ENCODE results near the gene PAX8. TPM values are rescaled to one million over a fixed set of nuclear protein-coding genes. Genes with fewer than 3 reads are reported as not detected.
"Not testable (repeated sequence)": the region's sequence is repeated elsewhere in the genome, so short reads cannot be mapped to it uniquely, and the experiment has no call there.

PAX8 gene
- total RNA-seq, 1 experiment from 2014 or later: 3.4 TPM

DNA sequence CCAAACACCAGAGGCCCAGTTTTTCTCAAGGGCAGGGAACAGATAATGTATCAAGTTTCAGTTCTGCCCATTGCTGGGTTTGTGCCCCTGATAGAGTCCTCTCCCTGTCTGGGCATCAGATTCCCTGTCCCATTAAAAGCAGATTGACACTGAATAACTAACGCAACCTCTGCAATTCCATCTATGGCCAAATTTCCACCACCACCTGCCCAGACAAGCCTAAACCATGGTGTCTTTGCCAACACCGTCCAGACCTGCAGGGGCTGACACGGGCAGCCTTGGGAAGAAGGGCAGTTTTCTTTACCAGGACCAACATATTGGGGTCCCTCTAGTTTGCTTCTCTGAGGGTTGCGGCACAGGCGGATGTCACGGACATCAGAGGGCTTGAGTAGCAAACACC, 26.4 kb upstream of the PAX8 start:
- DNase-seq: no peak
- Histone ChIP-seq H3K79me2 (ENCODE audit: low read length) (no peaks in the 10 kb centered on the region), H3K4me3 (ENCODE audit: low read length) (no peak overlapping the region), H3K27ac (ENCODE audit: low read length) (no peak overlapping the region), H3K9me2 (replicated peaks; ENCODE audit: low read length) (no peaks in the 10 kb centered on the region), H4K20me1 (ENCODE audit: low read length) (no peaks in the 10 kb centered on the region), H3K4me2 (ENCODE audit: low read length) (no peak overlapping the region), H3K36me3 (ENCODE audit: low read depth, low read length) (no peaks in the 10 kb centered on the region), H2AFZ (ENCODE audit: low read length) (no peak overlapping the region), H3K27me3 (ENCODE audit: low read length) (no peaks in the 10 kb centered on the region), H3K9me3 (ENCODE audit: low read length) (no peaks in the 10 kb centered on the region), H3F3A (ENCODE audit: low read length, unreplicated experiment) (no peaks in the 10 kb centered on the region), H3K4me1 (ENCODE audit: insufficient read depth, low read length) (no peaks in the 10 kb centered on the region), H3K9ac (ENCODE audit: low read length) (no peak overlapping the region)
- intact Hi-C loops (cut with micrococcal nuclease): no loop called here
- ChIA-PET CTCF (no interaction called here), POLR2A (ENCODE audit: unreplicated experiment) (no interaction called here)
- ATAC-seq: no peak
- no peak for TF ChIP-seq EZH2 (IDR thresholded peaks at IDR 0.05; ENCODE audit: low read length, unreplicated experiment)
- no peak for TF ChIP-seq EZH2phosphoT487 (IDR thresholded peaks at IDR 0.05; ENCODE audit: borderline replicate concordance, low read length)
- TF ChIP-seq, protein P1, sequence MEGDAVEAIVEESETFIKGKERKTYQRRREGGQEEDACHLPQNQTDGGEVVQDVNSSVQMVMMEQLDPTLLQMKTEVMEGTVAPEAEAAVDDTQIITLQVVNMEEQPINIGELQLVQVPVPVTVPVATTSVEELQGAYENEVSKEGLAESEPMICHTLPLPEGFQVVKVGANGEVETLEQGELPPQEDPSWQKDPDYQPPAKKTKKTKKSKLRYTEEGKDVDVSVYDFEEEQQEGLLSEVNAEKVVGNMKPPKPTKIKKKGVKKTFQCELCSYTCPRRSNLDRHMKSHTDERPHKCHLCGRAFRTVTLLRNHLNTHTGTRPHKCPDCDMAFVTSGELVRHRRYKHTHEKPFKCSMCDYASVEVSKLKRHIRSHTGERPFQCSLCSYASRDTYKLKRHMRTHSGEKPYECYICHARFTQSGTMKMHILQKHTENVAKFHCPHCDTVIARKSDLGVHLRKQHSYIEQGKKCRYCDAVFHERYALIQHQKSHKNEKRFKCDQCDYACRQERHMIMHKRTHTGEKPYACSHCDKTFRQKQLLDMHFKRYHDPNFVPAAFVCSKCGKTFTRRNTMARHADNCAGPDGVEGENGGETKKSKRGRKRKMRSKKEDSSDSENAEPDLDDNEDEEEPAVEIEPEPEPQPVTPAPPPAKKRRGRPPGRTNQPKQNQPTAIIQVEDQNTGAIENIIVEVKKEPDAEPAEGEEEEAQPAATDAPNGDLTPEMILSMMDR (conservative IDR thresholded peaks at IDR 0.05; ENCODE audit: low read depth, low read length): no peak
- BruUV-seq (replicated peaks): no TSS peak

DNA sequence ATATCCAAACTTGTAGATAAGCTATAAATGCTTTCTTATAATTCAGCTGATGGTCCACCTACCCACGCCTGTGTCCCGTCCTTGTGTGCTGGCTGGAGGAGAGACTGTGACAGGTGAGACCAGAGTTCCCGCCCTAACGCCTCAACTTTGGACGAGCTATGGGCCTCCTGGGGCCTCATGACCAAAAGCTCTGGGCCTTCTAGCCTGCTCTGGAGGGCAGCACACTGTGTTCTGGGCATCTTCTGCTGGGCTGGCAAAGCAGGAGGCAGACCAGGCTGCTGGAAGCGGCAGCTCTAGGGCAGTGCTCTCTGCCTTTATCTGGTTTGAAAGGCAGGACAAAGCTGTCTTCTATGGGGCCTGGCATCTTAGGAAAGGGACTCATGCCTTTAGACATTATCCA, 26.0 kb upstream of the PAX8 start:
- Histone ChIP-seq H3K9ac (ENCODE audit: low read length) (no peak overlapping the region), H3K79me2 (ENCODE audit: low read length) (no peaks in the 10 kb centered on the region), H3K9me2 (replicated peaks; ENCODE audit: low read length) (no peaks in the 10 kb centered on the region), H3K27me3 (ENCODE audit: low read length) (no peaks in the 10 kb centered on the region), H3K4me3 (ENCODE audit: low read length) (no peak overlapping the region), H3K9me3 (ENCODE audit: low read length) (no peaks in the 10 kb centered on the region), H3K4me1 (ENCODE audit: insufficient read depth, low read length) (no peaks in the 10 kb centered on the region), H4K20me1 (ENCODE audit: low read length) (no peaks in the 10 kb centered on the region), H3F3A (ENCODE audit: low read length, unreplicated experiment) (no peaks in the 10 kb centered on the region), H3K4me2 (ENCODE audit: low read length) (no peak overlapping the region), H3K36me3 (ENCODE audit: low read depth, low read length) (no peaks in the 10 kb centered on the region), H3K27ac (ENCODE audit: low read length) (no peak overlapping the region), H2AFZ (ENCODE audit: low read length) (no peak overlapping the region)
- BruUV-seq (replicated peaks): no TSS peak
- intact Hi-C loops (cut with micrococcal nuclease): no loop called here
- TF ChIP-seq EZH2 (IDR thresholded peaks at IDR 0.05; ENCODE audit: low read length, unreplicated experiment) (no peak), EZH2phosphoT487 (IDR thresholded peaks at IDR 0.05; ENCODE audit: borderline replicate concordance, low read length) (no peak)
- TF ChIP-seq, protein P1 (conservative IDR thresholded peaks at IDR 0.05; ENCODE audit: low read depth, low read length): no peak
- ChIA-PET POLR2A (ENCODE audit: unreplicated experiment) (no interaction called here), CTCF (no interaction called here)
- DNase-seq (no peak), ATAC-seq (no peak)

DNA sequence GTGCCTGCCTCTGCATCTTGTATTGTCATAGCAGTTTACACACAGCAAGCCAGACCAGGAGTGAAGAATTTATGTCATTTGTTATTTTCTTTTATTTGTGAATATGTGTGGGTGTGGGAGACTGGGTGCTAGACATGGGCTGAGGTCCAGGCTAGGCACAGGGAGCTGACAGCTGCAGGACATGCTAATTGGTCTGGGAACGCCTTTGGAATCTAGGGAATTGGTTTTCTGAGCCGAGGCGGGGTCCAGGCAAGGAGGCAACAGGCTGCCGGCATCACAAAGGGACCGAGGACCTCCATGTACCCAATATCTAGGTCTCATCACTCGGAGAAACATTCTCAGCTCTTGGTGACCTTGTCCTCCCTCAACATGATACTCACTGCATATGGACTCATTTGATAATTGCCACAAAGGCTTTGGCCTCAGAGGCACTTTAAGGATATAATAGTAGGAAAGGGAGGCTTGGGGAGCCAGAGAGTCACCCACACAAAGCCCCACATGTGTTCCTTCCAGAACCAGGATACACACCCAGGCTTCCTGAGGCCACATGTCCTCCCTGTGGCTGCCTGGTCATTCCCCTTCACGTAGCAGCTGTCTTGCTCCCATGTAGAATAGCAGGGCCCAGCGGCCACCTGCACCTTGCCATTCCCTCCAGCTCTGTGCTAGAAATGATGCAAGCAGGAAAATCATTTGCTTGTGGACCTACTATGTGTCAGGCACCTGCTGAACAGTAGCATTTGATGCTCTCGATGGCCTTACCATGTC, 23.7 kb upstream of the PAX8 start:
- ATAC-seq; H4K20me1 ChIP-seq (ENCODE audit: low read length); H3F3A ChIP-seq (ENCODE audit: low read length, unreplicated experiment); CTCF ChIA-PET; H3K4me3 ChIP-seq (ENCODE audit: low read length); POLR2A ChIA-PET (ENCODE audit: unreplicated experiment); H3K9me3 ChIP-seq (ENCODE audit: low read length); H3K36me3 ChIP-seq (ENCODE audit: low read depth, low read length); H3K9ac ChIP-seq (ENCODE audit: low read length); H3K27me3 ChIP-seq (ENCODE audit: low read length); H2AFZ ChIP-seq (ENCODE audit: low read length); H3K79me2 ChIP-seq (ENCODE audit: low read length); DNase-seq; H3K27ac ChIP-seq (ENCODE audit: low read length); H3K4me2 ChIP-seq (ENCODE audit: low read length); BruUV-seq (replicated peaks); H3K9me2 ChIP-seq (replicated peaks; ENCODE audit: low read length); H3K4me1 ChIP-seq (ENCODE audit: insufficient read depth, low read length); intact Hi-C loops (cut with micrococcal nuclease): not testable (repeated sequence)
